Measurements from ENCODE around the gene BCAT1.
A peak's percentile ranks its signal among the peaks of the same experiment; 100 is the strongest.
"Not testable (repeated sequence)": the region's sequence is repeated elsewhere in the genome, so short reads cannot be mapped to it uniquely, and the experiment has no call there.

Gene BCAT1

GRCh38 chr12:24921251-24922038, 27.5 kb downstream of the BCAT1 start:
- DNase-seq, result no peak

GRCh38 chr12:24920141-24920540, 28.8 kb downstream of the BCAT1 start:
- no peak for DNase-seq

GRCh38 chr12:24919346-24920001, 29.4 kb downstream of the BCAT1 start:
- DNase-seq, result peak; percentile 49

- DNase-seq, result no peak
Measured at GRCh38 chr12:24918596-24918995, 30.3 kb downstream of the BCAT1 start.

- DNase-seq, result no peak
Measured at GRCh38 chr12:24915501-24915900, 33.4 kb downstream of the BCAT1 start.

GRCh38 chr12:24913953-24914352, 34.9 kb downstream of the BCAT1 start:
- DNase-seq, result no peak

- no peak for DNase-seq
Measured at GRCh38 chr12:24913130-24913529, 35.8 kb downstream of the BCAT1 start.

- no peak for DNase-seq
Measured at GRCh38 chr12:24911271-24911791, 37.6 kb downstream of the BCAT1 start.

- not testable (repeated sequence) for DNase-seq
Measured at GRCh38 chr12:24910192-24910591, 38.7 kb downstream of the BCAT1 start.

GRCh38 chr12:24909667-24910066, 39.2 kb downstream of the BCAT1 start:
- DNase-seq, result no peak

- DNase-seq, result no peak
Measured at GRCh38 chr12:24907464-24907863, 41.4 kb downstream of the BCAT1 start.

GRCh38 chr12:24906141-24906540, 42.8 kb downstream of the BCAT1 start:
- no peak for DNase-seq

GRCh38 chr12:24905431-24905830, 43.5 kb downstream of the BCAT1 start:
- DNase-seq, result no peak

GRCh38 chr12:24904871-24905270, 44.0 kb downstream of the BCAT1 start:
- DNase-seq, result no peak

GRCh38 chr12:24903329-24904088, 45.4 kb downstream of the BCAT1 start:
- DNase-seq, result no peak

- peak; percentile 15 for DNase-seq
Measured at GRCh38 chr12:24902511-24903328, 46.2 kb downstream of the BCAT1 start.

GRCh38 chr12:24901576-24902461, 47.1 kb downstream of the BCAT1 start:
- no peak for DNase-seq

- DNase-seq, result no peak
Measured at GRCh38 chr12:24900196-24900595, 48.7 kb downstream of the BCAT1 start.

GRCh38 chr12:24899503-24900075, 49.3 kb downstream of the BCAT1 start:
- no peak for DNase-seq

- no peak for DNase-seq
Measured at GRCh38 chr12:24898606-24899005, 50.3 kb downstream of the BCAT1 start.

- no peak for DNase-seq
Measured at GRCh38 chr12:24898185-24898584, 50.7 kb downstream of the BCAT1 start.

All from activated naive CD4-positive, alpha-beta T cell treated with anti-CD3 and anti-CD28 coated beads, Interleukin-2, amount 50 U/mL, for 16 hours (primary cell).